IPS-11a (cell line): ENCODE results near the gene MAPKAPK2.

ENCODE experiments used
- H3K4me3 ChIP-seq: one replicate; pipeline ENCODE4 v1.5.1; 2013; ENCODE audit warnings: low read depth, low read length, control low read depth

The MAPKAPK2 gene

DNA sequence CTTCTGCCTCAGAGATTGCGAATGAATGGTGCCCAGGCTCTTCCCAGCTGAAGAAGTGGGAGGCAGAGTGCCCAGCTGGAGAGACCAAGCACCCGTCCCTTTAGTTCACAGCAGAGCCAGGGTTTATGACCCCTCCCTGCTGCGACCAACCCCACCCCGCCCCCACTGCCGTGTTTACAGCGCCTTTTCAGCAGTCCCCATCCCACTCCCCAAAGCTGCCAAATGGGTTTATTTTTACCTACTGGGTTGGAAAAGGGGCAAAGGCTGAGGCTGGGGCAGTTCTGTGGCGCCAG lies 25.8 kb upstream of the MAPKAPK2 start:
- no peak overlapping the region for H3K4me3 ChIP-seq

DNA sequence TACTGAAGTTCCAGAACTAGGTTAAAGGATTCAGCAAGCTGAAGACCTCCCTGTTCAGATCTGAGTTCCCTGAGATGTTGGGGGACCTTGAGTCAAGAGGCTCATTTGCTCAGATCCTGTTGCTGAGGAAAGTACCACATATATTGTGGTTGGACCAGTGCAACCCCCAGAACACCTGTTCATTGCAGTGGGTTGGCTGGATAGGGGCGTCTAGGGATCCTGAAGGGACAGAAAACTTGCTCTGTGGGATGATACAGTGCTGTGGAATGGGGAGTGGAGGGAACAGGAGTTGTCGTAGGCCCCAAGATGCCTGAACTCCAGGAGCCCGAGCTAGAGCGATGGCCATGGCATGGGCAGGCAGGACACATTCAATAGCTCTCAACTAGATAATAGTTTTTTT lies 24.6 kb upstream of the MAPKAPK2 start:
- H3K4me3 ChIP-seq, result no peak overlapping the region

DNA sequence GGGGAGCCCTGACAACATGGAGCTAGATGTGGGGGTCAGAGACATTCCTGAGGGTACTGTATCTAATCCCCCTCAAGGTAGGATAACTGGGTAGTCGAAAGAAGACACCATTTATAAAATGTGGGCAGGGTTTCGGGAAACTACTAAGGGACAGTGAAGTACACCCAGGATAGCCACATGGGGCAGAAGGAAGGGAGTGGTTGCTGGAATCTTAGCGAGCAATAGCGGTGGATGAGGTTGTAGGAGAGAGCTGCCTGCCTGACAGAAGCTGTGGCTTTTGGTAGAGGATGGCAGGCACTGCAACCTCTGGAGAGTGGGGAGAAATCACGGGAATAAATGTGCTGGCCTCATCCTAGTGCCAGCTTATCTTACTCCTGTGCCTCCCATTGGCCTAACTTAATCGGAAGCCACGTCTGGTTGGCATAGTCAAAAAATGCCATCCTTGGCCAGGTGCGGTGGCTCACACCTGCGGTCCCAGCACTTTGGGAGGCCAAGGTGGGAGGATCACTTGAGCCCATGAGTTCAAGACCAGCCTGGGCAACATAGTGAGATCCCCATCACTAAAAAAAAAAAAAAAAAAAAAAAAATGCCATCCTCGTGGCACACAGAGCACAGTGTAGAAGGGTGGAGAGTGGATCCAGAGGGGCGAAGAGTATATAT lies 23.4 kb upstream of the MAPKAPK2 start:
- H3K4me3 ChIP-seq, result no peak overlapping the region

DNA sequence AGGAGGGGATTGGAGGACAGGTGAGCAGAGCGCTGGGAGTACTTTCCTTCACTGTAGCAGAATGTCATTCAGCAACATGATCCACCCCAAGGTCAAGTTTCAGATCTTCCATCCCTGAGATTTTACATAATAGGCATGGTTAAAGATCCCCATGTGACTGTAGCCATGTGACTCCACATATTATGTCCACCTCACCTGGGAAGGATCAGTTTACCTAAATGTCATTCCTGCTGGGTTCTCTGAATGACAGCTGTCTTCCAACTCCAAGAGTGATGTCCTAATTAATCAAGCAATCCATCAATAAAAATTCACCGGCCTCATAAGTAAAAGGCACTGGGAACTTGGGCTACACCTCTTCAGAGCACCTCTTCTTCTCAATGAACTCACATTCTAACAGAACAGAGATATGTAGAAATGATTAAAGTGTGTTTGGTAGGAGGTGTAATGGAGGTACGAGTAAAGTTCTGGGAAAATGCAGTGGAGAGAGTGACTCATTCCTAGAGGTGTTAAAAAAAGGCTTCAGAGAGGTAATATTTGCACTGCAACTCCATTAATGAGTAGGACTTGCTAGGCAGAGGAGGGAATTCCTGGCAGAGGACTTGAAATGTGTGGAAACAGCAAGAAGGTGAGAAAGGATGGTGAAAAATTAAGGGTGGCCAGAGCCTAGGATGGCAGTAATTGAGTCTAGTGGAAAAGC lies 22.2 kb upstream of the MAPKAPK2 start:
- no peak overlapping the region for H3K4me3 ChIP-seq

DNA sequence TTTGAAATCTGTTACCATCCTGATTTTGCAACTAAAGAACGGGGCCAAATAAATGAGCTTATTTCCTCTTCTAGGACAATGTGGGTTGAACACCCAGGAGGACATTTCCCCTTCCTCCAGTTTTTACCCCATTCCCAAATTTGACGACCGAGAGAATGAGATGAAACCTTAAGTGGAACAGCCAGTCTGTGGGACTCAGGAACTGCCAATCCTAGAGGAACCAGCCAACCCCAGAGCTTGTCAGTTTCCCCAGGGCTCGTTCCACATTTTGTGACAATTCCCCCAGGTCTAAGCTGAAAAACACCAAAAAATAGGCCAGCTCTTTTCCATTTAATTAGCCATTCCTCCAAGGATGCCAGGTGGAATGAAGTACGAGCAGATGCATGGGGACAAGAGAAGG lies 21.3 kb upstream of the MAPKAPK2 start:
- no peak overlapping the region for H3K4me3 ChIP-seq

DNA sequence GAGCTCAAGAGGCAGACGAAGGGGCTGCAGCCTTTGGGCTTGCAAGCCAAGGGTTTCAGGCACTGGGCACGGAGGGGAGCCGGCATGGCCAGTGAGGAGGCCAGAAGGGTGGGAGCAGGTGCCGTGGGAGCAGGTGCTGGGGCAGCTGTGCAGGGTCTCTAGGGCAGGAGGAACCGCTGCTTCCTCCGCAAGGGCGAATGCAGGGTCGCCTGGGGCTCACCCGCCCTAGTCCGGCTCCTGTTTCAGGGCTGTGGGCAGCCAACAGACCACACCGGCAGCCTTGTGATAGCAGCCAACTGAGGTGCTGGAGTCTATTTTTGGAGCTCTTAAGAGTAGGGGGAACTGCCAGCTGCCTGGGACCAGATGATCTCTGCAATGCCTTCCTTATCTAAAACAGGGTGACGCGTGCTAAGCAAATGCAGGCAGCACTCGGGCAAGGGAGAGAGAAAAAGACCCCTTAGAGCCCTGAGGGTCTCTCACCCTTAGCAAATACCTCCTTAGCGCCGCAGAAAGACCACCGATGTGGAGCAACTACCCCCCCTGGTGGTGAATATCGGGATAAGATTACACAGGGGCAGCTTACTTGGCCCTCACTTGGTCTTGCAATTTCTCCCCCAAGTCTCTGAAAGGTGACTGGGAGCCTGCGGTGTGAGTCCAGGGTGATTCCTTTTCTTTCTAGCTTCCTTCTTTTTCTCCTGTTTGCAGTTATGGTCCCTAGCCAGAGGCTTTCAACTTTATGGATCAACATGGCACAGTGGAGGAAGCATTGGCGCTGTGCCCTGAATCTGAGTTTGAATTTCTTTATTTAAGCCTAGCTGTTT lies 20.7 kb upstream of the MAPKAPK2 start:
- no peak overlapping the region for H3K4me3 ChIP-seq

DNA sequence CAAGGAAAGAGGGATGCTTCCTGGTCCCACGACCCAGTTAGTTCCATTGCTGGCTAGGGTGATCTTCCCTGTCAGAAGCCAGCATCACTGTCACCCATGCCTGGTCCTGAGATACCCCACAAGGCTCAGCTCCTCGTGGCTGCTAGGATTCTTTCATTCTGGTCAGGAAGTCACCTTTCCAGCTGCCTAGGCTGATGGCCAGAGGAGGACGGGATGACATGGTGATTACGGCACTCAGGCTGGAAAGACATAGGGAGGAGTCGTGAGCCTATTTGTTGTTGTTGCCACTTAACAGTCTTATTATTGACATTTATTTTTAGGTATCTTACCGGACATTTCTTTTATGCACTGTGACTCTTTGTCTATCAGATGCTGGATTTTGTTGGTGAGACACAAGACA lies 20.0 kb upstream of the MAPKAPK2 start:
- H3K4me3 ChIP-seq, result no peak overlapping the region

DNA sequence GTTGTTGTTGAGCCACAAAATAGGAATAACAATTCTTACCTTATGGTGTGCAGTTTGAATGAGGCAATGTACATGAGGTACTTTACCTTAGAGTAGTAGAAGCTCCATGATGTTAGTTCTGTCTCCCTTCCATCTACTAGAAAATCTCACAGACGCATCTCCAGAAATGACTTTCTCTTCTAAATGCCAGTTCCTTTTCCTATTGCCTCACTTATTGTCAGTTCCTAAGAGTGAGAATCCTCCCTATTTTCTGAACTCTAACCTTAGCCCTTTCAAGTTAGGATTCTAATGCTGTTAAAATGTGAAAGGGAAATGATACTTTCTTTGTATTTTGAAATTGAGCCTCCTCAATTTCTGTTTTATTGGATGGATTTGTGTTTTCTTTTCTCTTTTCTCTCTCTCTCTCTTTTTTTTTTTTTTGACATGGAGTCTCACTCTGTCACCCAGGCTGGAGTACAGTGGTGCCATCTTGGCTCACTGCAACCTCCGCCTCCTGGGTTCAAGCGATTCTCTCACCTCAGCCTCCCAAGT lies 18.6 kb upstream of the MAPKAPK2 start:
- no peak overlapping the region for H3K4me3 ChIP-seq

DNA sequence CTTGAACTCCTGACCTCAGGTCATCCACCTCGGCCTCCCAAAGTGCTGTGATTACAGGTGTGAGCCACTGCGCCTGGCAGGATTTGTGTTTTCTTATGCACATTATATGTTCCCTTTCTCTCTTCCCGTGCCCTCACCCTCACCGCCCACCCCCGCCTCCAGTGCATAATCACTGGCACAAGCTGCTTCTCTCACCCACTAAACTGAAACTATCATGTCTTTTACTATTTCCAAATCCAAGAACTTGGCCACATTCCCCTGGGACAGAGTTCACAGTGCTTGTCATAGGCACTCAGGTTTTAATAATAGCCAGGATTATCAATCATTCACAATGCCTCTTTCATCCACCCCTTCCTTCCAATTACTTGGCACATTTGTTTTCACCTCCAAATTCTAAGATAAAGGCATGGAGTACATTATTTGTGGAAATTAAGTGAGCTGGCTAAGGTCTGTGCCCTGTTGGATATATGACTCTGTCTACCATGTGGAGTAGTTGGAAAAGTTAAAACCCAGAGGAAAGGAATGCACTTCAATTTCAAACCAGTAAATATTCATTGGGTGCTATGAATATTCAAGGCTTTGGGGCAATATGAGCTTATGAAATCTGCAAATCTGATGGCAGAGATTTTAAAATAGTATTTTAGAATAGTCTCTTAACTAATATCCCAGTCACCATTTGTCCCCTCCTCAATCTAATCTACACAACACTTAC lies 17.6 kb upstream of the MAPKAPK2 start:
- no peak overlapping the region for H3K4me3 ChIP-seq

DNA sequence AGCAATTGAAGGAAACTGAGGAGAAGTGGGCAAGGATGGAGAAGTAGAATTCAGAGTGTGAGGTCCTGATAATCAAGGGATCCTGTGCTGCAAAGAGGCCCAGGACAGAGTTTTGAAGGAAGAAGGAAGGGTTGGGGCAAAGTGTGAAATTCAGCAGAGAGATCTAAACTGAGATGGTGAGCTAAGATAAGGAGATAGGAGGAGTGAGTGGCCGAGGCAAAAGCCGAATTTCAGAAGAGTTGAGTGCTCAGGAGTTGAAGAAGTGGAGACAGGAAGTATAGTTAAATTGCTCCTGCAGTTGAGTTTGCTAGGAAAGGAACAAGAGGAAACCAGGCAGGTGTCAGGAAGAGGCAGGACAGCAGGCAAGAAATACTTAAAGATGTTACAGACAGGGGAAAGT lies 16.4 kb upstream of the MAPKAPK2 start:
- no peak overlapping the region for H3K4me3 ChIP-seq

DNA sequence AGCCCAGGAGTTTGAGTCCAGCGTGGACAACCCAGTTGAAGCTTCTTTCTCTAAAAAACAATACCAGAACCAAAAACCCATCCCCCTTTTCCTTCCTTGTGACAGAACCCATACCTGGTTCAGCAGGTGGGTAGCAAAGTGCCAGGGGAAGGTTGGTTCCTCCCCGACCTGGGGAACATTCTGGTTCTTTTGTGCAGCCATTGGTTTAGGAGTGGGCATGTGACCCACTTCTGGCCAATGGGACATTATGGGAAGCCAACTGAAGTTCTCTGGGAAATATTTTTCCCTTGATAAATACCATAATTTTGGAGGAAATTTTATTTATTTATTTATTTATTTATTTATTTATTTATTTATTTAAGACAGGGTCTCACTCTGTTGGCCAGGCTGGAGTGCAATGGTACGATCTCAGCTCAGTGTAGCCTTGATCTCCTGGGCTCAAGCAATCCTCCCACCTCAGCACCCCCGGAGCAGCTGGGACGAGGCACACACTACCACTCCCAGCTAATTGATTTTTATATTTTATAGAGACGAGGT lies 15.8 kb upstream of the MAPKAPK2 start:
- H3K4me3 ChIP-seq, result no peak overlapping the region

DNA sequence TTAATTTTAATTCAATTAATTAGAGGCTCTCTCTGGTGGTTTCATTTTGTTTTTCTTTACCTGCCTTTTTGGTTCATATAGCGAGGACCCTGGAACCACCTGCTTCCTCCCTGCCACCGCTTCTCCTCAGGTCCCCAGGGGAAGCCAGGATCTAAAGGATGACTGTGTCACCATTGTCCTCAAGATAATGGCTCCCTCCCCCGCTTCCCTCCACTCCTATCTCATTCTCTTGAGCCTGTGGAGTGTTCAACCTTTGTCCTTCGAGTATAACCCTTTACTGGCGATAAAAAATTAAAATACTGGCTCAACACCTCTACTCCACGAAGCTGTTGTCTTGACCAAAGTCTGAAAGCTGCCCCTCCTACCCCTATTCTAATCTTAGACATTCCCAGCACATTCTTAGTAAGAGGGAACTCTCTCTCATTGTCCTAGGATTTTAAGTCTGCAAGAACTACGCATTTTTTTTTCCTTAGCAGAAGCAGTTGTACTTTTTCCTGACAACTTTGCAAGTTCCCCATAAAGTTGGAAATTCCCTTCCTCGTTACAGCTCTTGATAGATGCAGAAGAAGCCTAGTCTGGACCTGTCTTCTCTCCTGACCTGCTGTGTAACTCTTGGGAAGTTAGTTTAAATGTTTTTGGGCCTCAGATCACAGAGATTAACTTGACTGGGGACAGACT lies 12.6 kb upstream of the MAPKAPK2 start:
- H3K4me3 ChIP-seq, result no peak overlapping the region

DNA sequence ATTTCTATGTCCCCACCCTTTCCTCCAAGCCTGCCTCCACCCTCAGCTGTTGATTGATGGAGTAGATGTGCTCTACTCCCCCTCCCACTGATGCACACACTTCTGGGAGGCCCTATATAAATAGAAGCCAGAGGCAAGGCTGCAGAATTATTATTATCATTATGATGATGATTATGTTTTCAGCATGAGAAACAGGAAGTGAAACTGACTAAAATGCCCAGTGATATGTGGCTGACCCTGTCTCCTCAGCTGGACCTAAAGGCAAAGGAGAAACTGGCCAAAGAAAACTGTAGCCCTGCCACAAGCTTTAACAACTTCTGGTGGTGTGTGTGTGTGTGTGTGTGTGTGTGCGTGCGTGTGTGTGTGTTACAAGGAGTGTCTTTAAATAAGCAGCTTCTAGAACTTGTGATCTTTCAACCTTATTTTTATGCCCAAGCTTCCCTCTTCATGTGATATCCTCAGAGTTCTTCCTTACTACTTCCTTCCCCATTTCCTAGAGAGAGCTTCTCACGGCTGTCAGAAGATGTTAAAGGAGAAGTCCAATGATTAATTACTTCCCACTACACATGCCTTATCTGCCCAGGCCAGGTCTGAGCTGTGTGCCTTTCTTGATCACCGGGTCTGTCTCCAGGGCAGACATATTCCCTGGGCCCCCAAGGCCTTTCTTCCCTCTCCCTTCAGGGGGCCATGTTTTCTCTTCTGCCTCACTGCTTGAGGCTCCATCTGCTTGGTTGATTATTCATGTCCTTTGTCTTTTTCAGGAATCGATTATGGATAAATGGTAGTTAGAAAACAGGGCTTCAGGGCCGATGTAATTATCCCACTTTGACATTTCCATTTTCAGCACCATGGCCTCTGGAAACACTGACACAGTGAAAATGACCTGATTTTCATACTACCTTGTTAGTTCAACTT lies 11.6 kb upstream of the MAPKAPK2 start:
- H3K4me3 ChIP-seq, result no peak overlapping the region

DNA sequence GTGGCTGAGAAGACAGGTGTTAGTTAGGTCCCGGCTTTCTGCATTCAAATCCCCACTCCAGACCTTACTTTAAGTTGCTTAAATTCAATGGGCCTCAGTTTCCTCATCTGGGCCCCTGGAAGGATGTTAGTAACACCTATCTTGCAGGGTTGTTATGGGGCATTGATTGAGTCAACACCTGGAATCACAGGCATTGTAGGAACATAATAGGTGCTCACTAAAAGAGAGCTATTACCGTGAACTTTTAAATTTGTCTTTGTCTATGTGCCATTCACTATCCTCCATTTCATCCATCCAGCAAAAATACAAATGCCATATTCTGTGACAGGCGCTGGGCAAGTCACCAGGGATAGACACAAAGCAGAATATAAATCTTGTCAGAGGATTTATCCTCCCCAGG lies 10.5 kb upstream of the MAPKAPK2 start:
- no peak overlapping the region for H3K4me3 ChIP-seq

DNA sequence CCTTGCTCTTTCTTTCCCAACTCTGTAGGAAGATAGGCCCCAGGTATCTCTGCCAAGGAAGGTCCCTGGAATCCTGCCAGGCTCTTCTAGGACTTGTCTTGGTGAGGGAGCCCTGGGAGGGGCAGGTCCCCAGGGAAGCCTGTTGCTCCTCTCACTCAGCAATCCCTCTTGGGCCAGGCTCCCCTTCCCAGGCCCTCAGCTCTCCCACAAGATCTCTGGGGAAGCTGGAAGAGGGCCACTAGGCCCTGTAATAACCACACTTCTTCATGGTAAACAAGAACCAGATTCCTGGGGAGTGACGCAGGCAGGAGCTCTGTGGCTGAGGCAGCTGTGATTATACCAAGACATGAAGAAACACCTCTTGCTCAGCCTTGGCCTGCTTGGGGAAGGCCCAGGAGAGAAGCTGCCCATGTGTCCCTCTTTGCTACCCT lies 9.9 kb upstream of the MAPKAPK2 start:
- H3K4me3 ChIP-seq, result no peak overlapping the region

DNA sequence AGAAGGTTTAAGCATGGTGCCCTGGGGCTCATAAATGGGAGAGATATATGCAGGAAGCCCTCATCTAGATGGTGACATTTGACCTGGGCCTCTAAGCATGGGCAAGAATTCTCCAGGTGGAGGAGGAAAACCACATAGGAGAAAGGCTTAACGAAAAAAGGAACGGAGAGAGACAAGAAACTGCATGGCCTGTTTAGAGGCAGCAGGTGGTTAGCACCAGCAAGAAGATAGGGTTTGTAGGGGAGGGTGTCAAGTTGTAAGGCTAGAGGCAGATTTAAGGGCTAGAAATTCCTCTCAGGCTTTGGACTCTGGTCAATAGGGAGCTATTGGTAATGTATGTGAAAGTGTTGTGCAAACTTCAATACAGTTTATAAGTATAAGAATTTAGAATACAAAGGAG lies 8.2 kb upstream of the MAPKAPK2 start:
- H3K4me3 ChIP-seq, result no peak overlapping the region

DNA sequence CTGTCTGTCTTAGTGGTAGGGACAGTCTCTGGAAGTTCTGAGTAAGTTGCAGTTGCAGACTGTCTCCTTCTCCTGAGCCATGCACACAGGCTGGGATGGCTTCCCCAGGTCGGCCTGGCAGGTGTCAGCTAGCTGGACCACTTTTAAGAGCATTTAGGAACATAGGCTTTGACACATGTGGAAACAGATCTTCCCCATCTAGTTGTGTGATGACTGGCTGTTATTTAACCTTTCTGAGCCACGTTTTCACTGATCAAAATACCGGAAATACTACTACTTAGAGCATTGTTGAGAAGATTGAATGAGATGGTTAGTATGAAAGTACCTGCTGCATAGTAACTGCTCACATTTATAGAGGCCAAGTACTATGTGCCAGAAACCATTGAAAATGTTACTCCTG lies 6.2 kb upstream of the MAPKAPK2 start:
- H3K4me3 ChIP-seq, result no peak overlapping the region

DNA sequence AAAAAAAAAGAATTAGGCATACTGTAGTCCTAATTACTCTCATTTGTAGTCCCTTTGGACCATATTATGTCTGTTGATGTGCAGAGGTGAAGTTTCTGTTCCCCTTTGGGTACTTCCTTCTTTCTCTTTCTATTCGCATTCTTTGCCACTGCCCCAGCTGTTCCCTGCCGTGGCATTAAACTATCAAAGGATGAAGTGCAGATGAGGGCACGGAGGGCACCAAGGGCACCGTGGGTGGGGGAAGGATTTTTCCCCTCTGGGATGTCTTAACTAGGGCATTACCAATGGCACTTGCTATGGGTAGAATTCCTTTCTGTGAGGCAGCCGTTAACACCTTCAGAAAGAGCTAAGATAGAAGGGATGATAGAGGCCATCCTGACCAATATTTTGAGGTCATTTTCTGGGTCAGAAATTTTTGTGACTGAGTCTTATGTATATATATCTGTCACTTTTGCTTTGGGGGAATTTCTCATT lies 4.9 kb upstream of the MAPKAPK2 start:
- H3K4me3 ChIP-seq, result no peak overlapping the region

DNA sequence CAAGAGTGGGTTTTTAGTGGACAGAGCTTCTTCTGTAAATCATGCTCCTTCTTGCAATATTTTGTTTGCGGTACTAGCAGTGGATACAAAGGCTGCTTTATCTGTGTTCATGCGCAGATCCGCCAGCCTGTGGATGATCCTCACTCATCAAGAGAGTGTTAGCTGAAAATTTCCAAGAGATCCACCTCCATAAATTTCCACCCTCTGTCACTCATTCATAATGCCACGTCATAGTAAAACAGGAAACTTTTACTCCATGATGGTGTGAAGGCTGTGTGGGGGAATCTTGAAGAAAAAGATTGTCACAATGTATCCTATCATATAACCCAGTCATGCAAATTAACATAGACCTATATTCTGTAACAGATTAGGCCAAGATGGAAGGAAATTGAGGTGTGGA lies 4.4 kb upstream of the MAPKAPK2 start:
- H3K4me3 ChIP-seq, result no peak overlapping the region
